Skeletal muscle tissue (tissue), 4 donors: Measurements from ENCODE around the gene MAP7. TPM values are rescaled to one million over a fixed set of nuclear protein-coding genes. Genes with fewer than 3 reads are reported as not detected.

Experiments used
- H3K27ac ChIP-seq: one replicate; pipeline ENCODE4 v1.7.0; 2013; ENCODE audit warnings: mild to moderate bottlenecking, low read depth, low read length, inconsistent platforms
- H3K27me3 ChIP-seq, 3 donors: one replicate each; pipeline ENCODE4 v1.7.0; 2013; ENCODE audit warnings: low read length in 3 of 3; ENCODE audit not compliant: control insufficient read depth in 3 of 3, insufficient read depth in 3 of 3
- H3K36me3 ChIP-seq, 3 donors: one replicate each; pipeline ENCODE4 v1.7.0; 2013; ENCODE audit warnings: low read length in 3 of 3; ENCODE audit not compliant: control insufficient read depth in 3 of 3, insufficient read depth in 3 of 3
- H3K4me1 ChIP-seq, 3 donors: one replicate each; pipeline ENCODE4 v1.7.0; 2013; ENCODE audit warnings: low read length in 3 of 3, mild to moderate bottlenecking in 3 of 3; ENCODE audit not compliant: control insufficient read depth in 3 of 3, insufficient read depth in 3 of 3
- H3K4me3 ChIP-seq, 3 donors: one replicate each; pipeline ENCODE4 v1.7.0; 2013; ENCODE audit warnings: low read length in 3 of 3
- H3K9ac ChIP-seq, 3 donors: one replicate each; pipeline ENCODE4 v1.7.0; 2013; ENCODE audit warnings: low read length in 3 of 3, mild to moderate bottlenecking in 3 of 3, moderate library complexity in 2 of 3, low read depth in 1 of 3
- H3K9me3 ChIP-seq, 3 donors: one replicate each; pipeline ENCODE4 v1.7.0; 2013; ENCODE audit warnings: low read length in 3 of 3; ENCODE audit not compliant: control insufficient read depth in 3 of 3
- total RNA-seq: library from RNA; depleted of rRNA; stranded (reverse); fragments of >200 nt; gene quantifications from one replicate; pipeline ENCODE4 v1.2.3, GENCODE V29; 2014
- donor health status: Osteomylitis.

MAP7 gene
- total RNA-seq, 1 donor from 2014 or later = under 0.01 TPM

GRCh38 chr6:136549300-136550044 is 750 bp downstream of the MAP7 start:
- Histone ChIP-seq H3K4me3 (peak overlapping the region; percentile 42 to 56 (median 55)), H3K4me1 (peaks cover 6 to 7% (median 6%) of the 10 kb centered on the region in 3 donors), H3K27ac (no peak overlapping the region), H3K36me3 (no peaks in the 10 kb centered on the region), H3K27me3 (peaks cover 6 to 40% (median 36%) of the 10 kb centered on the region in 3 donors), H3K9ac (peak overlapping the region in 2 of 3 donors; percentile 25 to 47), H3K9me3 (no peaks in the 10 kb centered on the region)

- H3K9ac ChIP-seq = no peak overlapping the region
- H3K27ac ChIP-seq = no peak overlapping the region
- H3K36me3 ChIP-seq = no peaks in the 10 kb centered on the region
- H3K9me3 ChIP-seq = no peaks in the 10 kb centered on the region
- H3K4me3 ChIP-seq = no peak overlapping the region
- H3K27me3 ChIP-seq = peaks cover 6 to 40% (median 36%) of the 10 kb centered on the region in 3 donors
- H3K4me1 ChIP-seq = peaks cover 6 to 7% (median 6%) of the 10 kb centered on the region in 3 donors
Measured at GRCh38 chr6:136548582-136549299, 1.5 kb downstream of the MAP7 start.

GRCh38 chr6:136547871-136548270 is 2.4 kb downstream of the MAP7 start:
- Histone ChIP-seq H3K9ac (no peak overlapping the region), H3K4me3 (no peak overlapping the region), H3K36me3 (no peaks in the 10 kb centered on the region), H3K9me3 (no peaks in the 10 kb centered on the region), H3K27ac (no peak overlapping the region), H3K27me3 (peaks cover 6 to 33% (median 31%) of the 10 kb centered on the region in 3 donors), H3K4me1 (peaks cover 6 to 7% (median 6%) of the 10 kb centered on the region in 3 donors)

GRCh38 chr6:136547336-136547735 is 2.9 kb downstream of the MAP7 start:
- no peaks in the 10 kb centered on the region for H3K9me3 ChIP-seq
- no peaks in the 10 kb centered on the region for H3K36me3 ChIP-seq
- no peak overlapping the region for H3K4me3 ChIP-seq
- H3K27me3 ChIP-seq = peaks cover 6 to 29% (median 29%) of the 10 kb centered on the region in 3 donors
- H3K9ac ChIP-seq = no peak overlapping the region
- no peak overlapping the region for H3K27ac ChIP-seq
- H3K4me1 ChIP-seq = peaks cover 6 to 7% (median 6%) of the 10 kb centered on the region in 3 donors

- H3K9me3 ChIP-seq = no peaks in the 10 kb centered on the region
Measured at GRCh38 chr6:136546331-136546730, 3.9 kb downstream of the MAP7 start.

GRCh38 chr6:136544326-136544725 is 5.9 kb downstream of the MAP7 start:
- Histone ChIP-seq H3K4me1 (no peaks in the 10 kb centered on the region), H3K27ac (no peak overlapping the region), H3K36me3 (no peaks in the 10 kb centered on the region), H3K27me3 (peaks cover 0 to 13% (median 7%) of the 10 kb centered on the region in 3 donors), H3K9me3 (no peaks in the 10 kb centered on the region), H3K9ac (no peak overlapping the region), H3K4me3 (no peak overlapping the region)

More at GRCh38 chr6:136546331-136546730, 3.9 kb downstream of the MAP7 start:
- no peak overlapping the region for H3K9ac ChIP-seq
- H3K36me3 ChIP-seq = no peaks in the 10 kb centered on the region
- H3K27me3 ChIP-seq = peaks cover 4 to 23% (median 23%) of the 10 kb centered on the region in 3 donors
- H3K27ac ChIP-seq = no peak overlapping the region
- H3K4me1 ChIP-seq = peaks cover 6 to 7% (median 6%) of the 10 kb centered on the region in 3 donors
- H3K4me3 ChIP-seq = no peak overlapping the region

GRCh38 chr6:136541395-136541794 is 8.8 kb downstream of the MAP7 start:
- H3K4me1 ChIP-seq = no peaks in the 10 kb centered on the region
- H3K4me3 ChIP-seq = no peak overlapping the region
- H3K27ac ChIP-seq = no peak overlapping the region
- no peaks in the 10 kb centered on the region for H3K27me3 ChIP-seq
- H3K36me3 ChIP-seq = no peaks in the 10 kb centered on the region
- no peaks in the 10 kb centered on the region for H3K9me3 ChIP-seq
- H3K9ac ChIP-seq = no peak overlapping the region

GRCh38 chr6:136539967-136540652 is 10.1 kb downstream of the MAP7 start:
- Histone ChIP-seq H3K36me3 (no peaks in the 10 kb centered on the region), H3K27ac (no peak overlapping the region), H3K9ac (no peak overlapping the region), H3K9me3 (no peaks in the 10 kb centered on the region), H3K4me3 (no peak overlapping the region), H3K27me3 (no peaks in the 10 kb centered on the region), H3K4me1 (no peaks in the 10 kb centered on the region)

- Histone ChIP-seq H3K9ac (no peak overlapping the region), H3K4me3 (no peak overlapping the region)
Measured at GRCh38 chr6:136538836-136539235, 11.4 kb downstream of the MAP7 start.

More at GRCh38 chr6:136538836-136539235, 11.4 kb downstream of the MAP7 start:
- no peaks in the 10 kb centered on the region for H3K36me3 ChIP-seq
- no peaks in the 10 kb centered on the region for H3K4me1 ChIP-seq
- no peaks in the 10 kb centered on the region for H3K9me3 ChIP-seq
- no peaks in the 10 kb centered on the region for H3K27me3 ChIP-seq
- no peak overlapping the region for H3K27ac ChIP-seq
